Hematopoietic multipotent progenitor cell (in vitro differentiated cells): ENCODE data around the gene MYO1A. TPM values are rescaled to one million over a fixed set of nuclear protein-coding genes. Genes with fewer than 3 reads are reported as not detected.

Experiments
- DNase-seq, 3 donors: peaks; one replicate each; pipeline ENCODE4 v3.0.0-alpha.2; 2011 to 2015; ENCODE audit warnings: low read depth in 2 of 3, low spot score in 2 of 3
- total RNA-seq: library from RNA; depleted of rRNA; stranded (reverse); fragments of >200 nt; gene quantifications from one replicate; pipeline ENCODE4 v1.2.3, GENCODE V29; 2012

MYO1A gene
- total RNA-seq = under 0.01 TPM

- DNase-seq = no peak
Observed at GRCh38 chr12:57049890-57050289, at the start of gene MYO1A. MYO1A (minus strand) TSS chr12:57050129; CDS start chr12:57048323, 1,806 bp downstream.

GRCh38 chr12:57099047-57099714, 49.3 kb upstream of the MYO1A start:
- no peak for DNase-seq

- no peak for DNase-seq
Observed at GRCh38 chr12:57098546-57098945, 48.6 kb upstream of the MYO1A start.

GRCh38 chr12:57097554-57097835, 47.6 kb upstream of the MYO1A start:
- no peak for DNase-seq

GRCh38 chr12:57096748-57097553, 47.0 kb upstream of the MYO1A start:
- no peak for DNase-seq

GRCh38 chr12:57096099-57096572, 46.2 kb upstream of the MYO1A start:
- DNase-seq = no peak

GRCh38 chr12:57095440-57095839, 45.5 kb upstream of the MYO1A start:
- no peak for DNase-seq

- no peak for DNase-seq
Observed at GRCh38 chr12:57094208-57095160, 44.6 kb upstream of the MYO1A start.

GRCh38 chr12:57093415-57094207, 43.7 kb upstream of the MYO1A start:
- DNase-seq = peak in 2 of 3 donors; percentile 65 to 69

GRCh38 chr12:57092876-57093414, 43.0 kb upstream of the MYO1A start:
- DNase-seq = no peak

GRCh38 chr12:57092529-57092862, 42.6 kb upstream of the MYO1A start:
- no peak for DNase-seq

- no peak for DNase-seq
Observed at GRCh38 chr12:57091638-57092528, 42.0 kb upstream of the MYO1A start.

- DNase-seq = no peak
Observed at GRCh38 chr12:57090924-57091637, 41.2 kb upstream of the MYO1A start.

GRCh38 chr12:57090490-57090889, 40.6 kb upstream of the MYO1A start:
- DNase-seq = no peak

GRCh38 chr12:57089271-57090245, 39.6 kb upstream of the MYO1A start:
- DNase-seq = peak in 2 of 3 donors; percentile 44 to 48

GRCh38 chr12:57088354-57089270, 38.7 kb upstream of the MYO1A start, which contains the start of gene NAB2:
NAB2 (plus strand) TSS chr12:57089114; CDS start chr12:57089272, 158 bp downstream.
- DNase-seq = peak; percentile 84 to 97 (median 96)
